Prostate gland (tissue), 2 donors: ENCODE measurements around the gene MFAP2.

Experiments used
- POLR2A ChIP-seq: fragments of 450-650 bp; IDR thresholded peaks from one replicate; pipeline ENCODE4 v1.6.1; 2016; ENCODE audit warnings: antibody characterized with exemption, mild to moderate bottlenecking
- TF ChIP-seq, protein P1 (sequence below), 4 experiments: fragments of 200-600 bp in 2 of 4; fragments of 450-650 bp in 2 of 4; sonication (generic) in 2 of 4; IDR thresholded peaks; 1 replicate in 3 of 4; 2 replicates in 1 of 4; pipeline ENCODE4 v1.5.1; 2016 to 2019; ENCODE audit warnings: antibody characterized with exemption in 4 of 4, mild to moderate bottlenecking in 2 of 4, moderate library complexity in 2 of 4

DNA sequence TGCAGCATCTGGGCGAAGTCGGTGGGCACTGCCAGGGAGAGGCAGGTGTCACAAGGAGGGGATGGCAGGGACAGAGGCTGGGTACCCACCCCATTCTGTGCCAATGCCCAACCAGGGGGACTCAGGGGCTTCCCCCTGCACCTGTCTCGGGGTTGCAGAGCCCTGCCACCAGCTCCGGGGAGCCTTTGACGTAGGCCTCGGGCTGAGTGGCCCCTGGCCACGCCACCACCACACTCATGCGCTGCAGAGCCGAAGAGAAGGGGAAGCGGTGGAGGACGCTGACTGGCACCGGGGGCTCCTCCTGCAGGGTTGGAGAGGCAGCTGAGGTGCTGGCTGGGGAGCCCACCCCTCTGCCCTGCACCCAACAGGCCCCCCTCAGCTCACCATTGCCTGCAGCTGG is 11.7 kb upstream of the MFAP2 start:
- TF ChIP-seq, protein P1, sequence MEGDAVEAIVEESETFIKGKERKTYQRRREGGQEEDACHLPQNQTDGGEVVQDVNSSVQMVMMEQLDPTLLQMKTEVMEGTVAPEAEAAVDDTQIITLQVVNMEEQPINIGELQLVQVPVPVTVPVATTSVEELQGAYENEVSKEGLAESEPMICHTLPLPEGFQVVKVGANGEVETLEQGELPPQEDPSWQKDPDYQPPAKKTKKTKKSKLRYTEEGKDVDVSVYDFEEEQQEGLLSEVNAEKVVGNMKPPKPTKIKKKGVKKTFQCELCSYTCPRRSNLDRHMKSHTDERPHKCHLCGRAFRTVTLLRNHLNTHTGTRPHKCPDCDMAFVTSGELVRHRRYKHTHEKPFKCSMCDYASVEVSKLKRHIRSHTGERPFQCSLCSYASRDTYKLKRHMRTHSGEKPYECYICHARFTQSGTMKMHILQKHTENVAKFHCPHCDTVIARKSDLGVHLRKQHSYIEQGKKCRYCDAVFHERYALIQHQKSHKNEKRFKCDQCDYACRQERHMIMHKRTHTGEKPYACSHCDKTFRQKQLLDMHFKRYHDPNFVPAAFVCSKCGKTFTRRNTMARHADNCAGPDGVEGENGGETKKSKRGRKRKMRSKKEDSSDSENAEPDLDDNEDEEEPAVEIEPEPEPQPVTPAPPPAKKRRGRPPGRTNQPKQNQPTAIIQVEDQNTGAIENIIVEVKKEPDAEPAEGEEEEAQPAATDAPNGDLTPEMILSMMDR (IDR thresholded peaks at IDR 0.05) = no peak
- TF ChIP-seq POLR2A = no peak
